ENCODE measurements around the gene PRCP.

PRCP gene

GRCh38 chr11:82906236-82906635 is 6.0 kb upstream of the PRCP start:
- H3K4me3 ChIP-seq (ENCODE audit: control insufficient read depth, low read depth, low read length) = no peak overlapping the region
- DNase-seq (ENCODE audit: low read depth) = peak; percentile 46
- TF ChIP-seq, protein P1, sequence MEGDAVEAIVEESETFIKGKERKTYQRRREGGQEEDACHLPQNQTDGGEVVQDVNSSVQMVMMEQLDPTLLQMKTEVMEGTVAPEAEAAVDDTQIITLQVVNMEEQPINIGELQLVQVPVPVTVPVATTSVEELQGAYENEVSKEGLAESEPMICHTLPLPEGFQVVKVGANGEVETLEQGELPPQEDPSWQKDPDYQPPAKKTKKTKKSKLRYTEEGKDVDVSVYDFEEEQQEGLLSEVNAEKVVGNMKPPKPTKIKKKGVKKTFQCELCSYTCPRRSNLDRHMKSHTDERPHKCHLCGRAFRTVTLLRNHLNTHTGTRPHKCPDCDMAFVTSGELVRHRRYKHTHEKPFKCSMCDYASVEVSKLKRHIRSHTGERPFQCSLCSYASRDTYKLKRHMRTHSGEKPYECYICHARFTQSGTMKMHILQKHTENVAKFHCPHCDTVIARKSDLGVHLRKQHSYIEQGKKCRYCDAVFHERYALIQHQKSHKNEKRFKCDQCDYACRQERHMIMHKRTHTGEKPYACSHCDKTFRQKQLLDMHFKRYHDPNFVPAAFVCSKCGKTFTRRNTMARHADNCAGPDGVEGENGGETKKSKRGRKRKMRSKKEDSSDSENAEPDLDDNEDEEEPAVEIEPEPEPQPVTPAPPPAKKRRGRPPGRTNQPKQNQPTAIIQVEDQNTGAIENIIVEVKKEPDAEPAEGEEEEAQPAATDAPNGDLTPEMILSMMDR (conservative IDR thresholded peaks at IDR 0.05; ENCODE audit: control insufficient read depth, insufficient read depth, low read depth, low read length) = peak; percentile 38

DNA sequence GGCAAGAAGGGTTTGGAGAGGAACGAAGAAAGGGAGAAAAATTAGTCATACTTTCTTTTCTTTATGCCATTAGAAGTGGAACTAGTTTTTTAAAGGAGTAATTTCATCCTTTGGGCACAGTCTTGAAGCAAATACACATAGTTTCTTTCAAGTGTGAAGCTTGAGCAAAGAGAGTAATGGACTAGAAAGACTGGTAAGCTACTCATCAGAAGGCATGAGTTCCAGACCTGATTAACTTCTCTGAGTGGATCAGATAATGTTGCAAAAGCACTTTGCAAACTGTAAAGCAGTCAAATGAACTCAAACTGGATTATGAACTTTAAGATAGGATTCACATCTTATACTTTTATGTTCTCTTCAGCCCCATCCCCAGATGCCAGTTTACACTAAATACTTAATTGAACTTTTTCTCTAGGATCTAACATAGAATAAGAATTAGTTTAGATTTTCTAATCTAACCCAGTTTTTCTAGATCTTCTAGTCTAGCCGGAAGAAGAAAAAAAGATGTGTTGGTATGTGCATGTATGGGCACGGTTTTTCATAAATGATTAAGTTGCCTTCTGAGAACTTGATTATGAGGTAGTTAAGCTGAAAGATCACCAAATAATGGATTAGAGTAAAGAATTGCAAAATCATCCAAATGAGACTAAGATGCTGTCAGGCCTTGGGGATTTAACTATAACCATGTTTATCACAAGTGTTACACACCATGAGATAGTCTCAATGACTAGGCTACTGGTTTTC is 3.8 kb upstream of the PRCP start:
- TF ChIP-seq, protein P1 (conservative IDR thresholded peaks at IDR 0.05; ENCODE audit: control insufficient read depth, insufficient read depth, low read depth, low read length) = no peak
- no peak for DNase-seq (ENCODE audit: low read depth)
- H3K4me3 ChIP-seq (ENCODE audit: control insufficient read depth, low read depth, low read length) = no peak overlapping the region

GRCh38 chr11:82902880-82903279 is 2.6 kb upstream of the PRCP start:
- no peak for DNase-seq (ENCODE audit: low read depth)
- TF ChIP-seq, protein P1 (conservative IDR thresholded peaks at IDR 0.05; ENCODE audit: control insufficient read depth, insufficient read depth, low read depth, low read length) = no peak
- no peak overlapping the region for H3K4me3 ChIP-seq (ENCODE audit: control insufficient read depth, low read depth, low read length)

DNA sequence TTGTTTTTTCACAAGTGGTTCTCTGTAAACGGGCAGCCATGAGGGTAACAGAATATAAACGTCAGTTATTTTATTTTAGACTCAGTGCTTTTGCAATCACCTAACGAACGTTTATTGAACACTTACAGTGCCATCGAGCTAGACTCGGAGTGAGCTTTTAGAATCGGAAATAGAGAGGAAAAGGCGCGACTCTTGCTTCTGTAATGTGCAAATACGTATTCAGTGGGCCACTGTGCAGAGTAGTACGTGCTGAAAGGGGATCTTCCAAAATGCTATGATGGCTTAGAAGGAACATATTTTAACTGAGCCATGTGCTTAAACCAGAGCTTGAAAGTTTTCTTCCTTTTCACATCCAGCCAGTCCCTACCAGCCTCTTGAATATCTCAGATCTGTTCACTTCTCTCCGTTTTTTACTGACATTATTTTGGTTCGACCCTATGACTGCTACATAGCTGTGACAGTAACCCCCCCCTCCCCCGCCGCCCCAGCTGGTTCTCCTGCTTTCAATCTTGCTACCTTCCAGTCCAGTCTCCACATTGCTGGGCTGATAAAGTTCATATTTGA is 1.8 kb upstream of the PRCP start:
- no peak for DNase-seq (ENCODE audit: low read depth)

GRCh38 chr11:82901165-82901921 is 1.1 kb upstream of the PRCP start, which contains the start of gene DDIAS:
Gene DDIAS (plus strand): TSS chr11:82901736. CDS start chr11:82914739, 13,003 bp downstream.
- TF ChIP-seq, protein P1 (conservative IDR thresholded peaks at IDR 0.05; ENCODE audit: control insufficient read depth, insufficient read depth, low read depth, low read length) = no peak
- DNase-seq (ENCODE audit: low read depth) = peak; percentile 97
- H3K4me3 ChIP-seq (ENCODE audit: control insufficient read depth, low read depth, low read length) = peak within 1 kb of the TSS; percentile 87

More for the DNA sequence above, 1.8 kb upstream of the PRCP start:
- H3K4me3 ChIP-seq (ENCODE audit: control insufficient read depth, low read depth, low read length) = peak overlapping the region; percentile 87
- TF ChIP-seq, protein P1 (conservative IDR thresholded peaks at IDR 0.05; ENCODE audit: control insufficient read depth, insufficient read depth, low read depth, low read length) = no peak

DNA sequence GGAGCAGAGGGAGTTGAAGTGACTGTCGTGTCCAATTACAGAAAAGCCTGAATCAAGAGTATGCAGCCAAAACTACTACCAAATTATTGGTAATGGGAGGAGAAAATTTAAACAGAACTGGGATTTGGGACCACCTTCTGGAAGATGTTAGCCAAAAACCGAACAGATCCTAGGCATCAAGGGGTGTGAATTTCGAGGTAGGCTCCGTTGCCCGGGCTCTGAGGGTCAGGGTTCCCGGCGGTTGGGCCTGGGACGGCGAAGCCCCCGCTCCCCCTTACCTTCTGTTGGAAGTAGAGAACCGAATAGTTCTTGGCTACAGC is 313 bp downstream of the PRCP start:
- DNase-seq (ENCODE audit: low read depth) = no peak
- TF ChIP-seq, protein P1 (conservative IDR thresholded peaks at IDR 0.05; ENCODE audit: control insufficient read depth, insufficient read depth, low read depth, low read length) = no peak
- H3K4me3 ChIP-seq (ENCODE audit: control insufficient read depth, low read depth, low read length) = peak overlapping the region; percentile 87

Measured in fibroblast of mammary gland (primary cell).